IPS DF 4.7 (cell line): ENCODE data around the gene TRIM23.

Experiments
- DNase-seq: peaks from one replicate; pipeline ENCODE4 v3.0.0-alpha.2; 2013; ENCODE audit warnings: low spot score; ENCODE audit errors: extremely low read depth

The TRIM23 gene

DNA sequence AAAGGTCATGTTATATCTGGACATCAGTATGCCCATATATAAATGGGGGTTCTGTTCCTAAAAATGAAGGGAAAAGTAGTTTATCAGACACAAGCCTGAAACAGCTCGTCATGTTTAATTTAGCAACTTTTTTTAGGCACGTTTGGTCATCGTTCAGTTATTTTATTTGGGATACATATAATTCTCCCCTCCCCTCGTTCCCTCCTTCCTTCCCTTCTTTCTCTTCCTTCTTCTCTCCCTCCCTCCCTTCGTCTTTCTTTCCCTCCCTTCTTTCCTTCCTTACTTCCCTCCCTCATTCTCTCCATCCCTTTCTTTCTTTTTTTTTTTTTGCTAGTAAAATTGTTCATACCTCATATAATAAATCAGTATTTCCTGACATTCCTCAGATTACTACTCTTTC is 57.6 kb downstream of the TRIM23 start:
- DNase-seq: no peak

DNA sequence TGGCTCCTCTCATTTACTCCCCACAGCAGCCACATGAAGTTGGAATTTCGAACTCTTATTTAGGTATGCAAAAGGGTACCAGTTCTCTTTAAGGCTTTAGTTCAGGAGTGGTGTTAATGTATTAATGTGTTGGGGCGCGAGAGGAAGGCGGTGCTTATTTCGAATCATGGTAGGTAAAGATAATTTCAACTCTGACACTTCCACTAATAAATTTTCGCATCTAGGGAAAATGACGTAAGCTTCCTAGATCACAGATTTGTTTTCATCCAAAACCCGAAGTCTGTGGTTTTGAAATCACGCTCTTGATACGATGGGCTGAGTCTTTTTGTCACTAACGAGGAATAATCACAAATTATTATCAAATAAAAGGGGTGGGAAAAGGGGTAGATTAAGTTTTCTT is 60.4 kb downstream of the TRIM23 start:
- DNase-seq: no peak

DNA sequence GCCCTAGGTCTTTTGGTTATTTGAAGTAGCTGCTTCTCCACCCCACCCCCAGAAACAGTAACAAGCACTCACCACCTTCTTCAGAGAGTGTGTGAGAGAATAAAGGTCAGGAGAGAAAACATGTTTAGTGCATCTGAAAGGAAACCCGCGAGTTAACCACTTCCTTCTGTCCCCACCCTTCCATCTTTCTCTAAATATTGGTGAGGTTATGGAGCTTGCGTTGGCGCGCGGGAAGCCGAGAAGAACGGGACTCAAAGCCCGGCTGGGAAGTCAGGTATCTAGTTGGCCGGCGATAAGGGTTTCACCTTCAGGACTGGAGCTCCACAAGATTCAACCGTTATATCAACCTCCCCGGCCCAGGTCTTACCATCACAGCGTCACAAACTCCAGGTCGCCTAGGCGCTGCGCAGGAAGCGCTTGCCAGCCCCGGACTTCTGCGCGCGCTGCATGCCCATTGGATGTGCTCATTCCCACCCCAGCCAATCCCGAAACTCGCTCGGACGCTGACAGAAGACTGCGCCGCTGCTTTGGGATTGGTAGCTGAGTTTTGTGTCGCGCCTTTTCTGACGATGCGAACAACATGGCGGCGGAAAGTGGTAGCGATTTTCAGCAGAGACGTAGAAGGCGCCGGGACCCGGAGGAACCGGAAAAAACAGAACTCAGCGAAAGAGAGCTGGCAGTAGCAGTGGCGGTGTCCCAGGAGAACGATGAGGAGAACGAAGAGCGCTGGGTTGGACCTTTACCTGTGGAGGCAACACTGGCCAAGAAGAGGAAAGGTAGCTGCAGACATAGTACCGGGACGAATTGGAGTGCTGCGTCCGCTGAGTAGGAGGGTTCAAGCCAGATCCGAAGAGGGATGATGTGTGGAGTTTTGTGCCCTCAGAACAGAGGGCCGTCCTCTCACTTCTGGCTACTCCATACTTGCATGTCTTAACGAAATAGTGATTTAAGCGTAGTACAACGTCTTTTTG is 61.1 kb downstream of the TRIM23 start, which contains the start of the genes CENPK and PPWD1:
CENPK (minus strand) TSS at position 438 of the 971 bp plus-strand sequence. CDS start 8,261 bp downstream, outside the sequence.
PPWD1 (plus strand) TSS at position 566 of the 971 bp plus-strand sequence; CDS start at position 581, 15 bp downstream.
- peak; percentile 68 for DNase-seq

DNA sequence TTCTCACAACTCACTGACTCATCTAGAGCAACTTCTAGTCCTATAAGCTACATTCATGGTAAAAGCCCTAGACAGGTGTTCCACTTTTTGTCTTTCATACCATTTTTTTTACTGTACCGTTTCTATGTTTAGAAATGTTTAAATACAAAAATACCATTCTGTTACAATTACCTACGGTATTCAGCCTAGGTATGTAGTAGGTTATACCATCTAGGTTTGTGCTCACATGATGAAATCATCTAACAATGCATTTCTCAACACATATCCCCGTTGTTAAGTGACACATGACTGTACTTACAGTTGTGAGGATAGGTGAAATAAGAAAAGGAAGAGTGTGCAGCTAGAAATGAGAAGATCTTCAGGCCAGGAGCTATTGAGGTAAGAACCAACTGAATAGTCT is 67.4 kb downstream of the TRIM23 start:
- DNase-seq: no peak

DNA sequence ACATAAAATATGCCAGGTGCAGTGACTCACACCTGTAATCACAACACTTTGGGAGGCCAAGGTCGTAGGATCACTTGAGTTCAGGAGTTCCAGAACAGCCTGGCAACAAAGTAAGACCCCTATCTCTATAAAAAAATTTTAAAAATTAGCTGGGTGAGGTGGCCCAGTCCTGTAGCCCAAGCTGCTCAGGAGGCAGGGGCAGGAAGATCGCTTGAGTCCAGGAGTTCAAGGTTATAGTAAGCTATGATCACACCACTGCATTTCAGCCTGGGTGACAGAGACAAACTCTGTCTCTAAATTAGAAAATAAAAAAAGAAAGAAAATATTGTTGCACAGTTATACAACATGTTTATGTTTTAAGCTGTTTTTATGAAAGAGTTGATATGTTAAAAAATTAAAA is 68.0 kb downstream of the TRIM23 start:
- DNase-seq: no peak

DNA sequence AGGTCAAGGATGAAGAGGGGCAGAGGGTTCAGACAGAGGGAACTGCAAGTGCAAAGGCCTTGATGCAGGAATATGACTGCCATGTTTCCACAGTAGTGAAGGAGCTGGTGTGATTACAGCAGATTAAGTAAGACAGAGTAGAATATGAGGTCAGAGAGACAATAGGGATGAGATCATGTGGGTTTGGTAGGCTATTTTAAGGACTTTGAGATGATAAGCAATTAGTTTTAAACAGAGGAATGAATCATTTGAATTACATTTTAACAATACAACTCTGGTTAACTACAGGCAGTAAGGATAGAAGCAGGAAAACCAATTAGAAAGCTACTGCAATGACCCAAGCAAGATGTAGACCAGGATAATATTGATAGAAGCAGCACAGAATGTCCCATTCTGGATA is 68.8 kb downstream of the TRIM23 start:
- no peak for DNase-seq

DNA sequence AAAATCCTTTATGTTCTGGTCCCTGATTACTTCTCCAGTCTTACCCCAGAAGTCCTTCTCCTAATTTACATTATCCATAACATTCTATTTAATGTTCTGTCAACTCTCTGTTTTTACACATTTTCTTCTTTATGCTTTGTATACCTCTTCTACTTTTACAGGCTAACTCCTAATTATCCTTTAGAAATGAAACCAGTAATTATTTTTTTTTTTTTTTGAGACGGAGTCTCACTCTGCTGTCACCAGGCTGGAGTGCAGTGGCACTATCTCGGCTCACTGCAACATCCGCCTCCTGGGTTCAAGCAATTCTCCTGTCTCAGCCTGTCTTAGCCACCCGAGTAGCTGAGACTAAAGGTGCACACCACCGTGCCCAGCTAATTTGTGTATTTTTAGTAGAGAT is 70.2 kb downstream of the TRIM23 start:
- no peak for DNase-seq

DNA sequence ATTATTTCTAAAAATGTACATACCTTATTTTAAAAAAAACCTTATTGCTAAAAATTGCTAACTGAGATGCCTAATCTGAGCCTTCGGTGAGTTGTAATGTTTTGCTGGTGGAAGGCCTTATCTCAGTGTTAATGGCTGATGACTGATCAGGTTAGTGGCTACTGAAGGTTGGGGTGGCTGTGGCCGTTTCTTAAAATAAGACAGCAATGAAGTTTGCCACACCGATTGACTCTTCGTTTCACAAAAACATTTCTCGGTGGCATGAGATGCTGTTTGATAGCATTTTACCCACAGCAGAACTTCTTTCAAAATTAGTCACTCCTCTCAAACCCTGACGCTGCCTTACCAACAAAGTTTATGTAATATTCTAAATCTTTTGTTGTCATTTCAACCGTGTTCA is 75.9 kb downstream of the TRIM23 start:
- no peak for DNase-seq

DNA sequence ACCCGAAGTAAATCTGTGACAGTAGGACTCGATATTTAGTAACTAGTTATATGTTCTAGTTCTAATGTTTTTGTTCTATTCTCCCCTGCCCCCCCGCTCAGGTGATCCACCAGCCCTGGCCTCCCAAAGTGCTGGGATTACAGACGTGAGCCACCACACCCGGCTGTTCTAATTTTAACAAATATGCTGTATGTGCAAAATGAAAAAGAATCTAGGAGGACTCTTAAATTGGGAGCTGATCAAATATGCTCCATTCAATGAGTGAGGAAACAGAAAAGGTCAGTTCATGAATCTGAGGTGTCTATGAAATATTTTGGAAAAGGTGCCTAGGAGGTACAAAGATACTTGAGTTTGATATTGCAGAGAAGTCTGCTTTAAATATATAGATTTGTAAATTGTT is 78.0 kb downstream of the TRIM23 start:
- no peak for DNase-seq

DNA sequence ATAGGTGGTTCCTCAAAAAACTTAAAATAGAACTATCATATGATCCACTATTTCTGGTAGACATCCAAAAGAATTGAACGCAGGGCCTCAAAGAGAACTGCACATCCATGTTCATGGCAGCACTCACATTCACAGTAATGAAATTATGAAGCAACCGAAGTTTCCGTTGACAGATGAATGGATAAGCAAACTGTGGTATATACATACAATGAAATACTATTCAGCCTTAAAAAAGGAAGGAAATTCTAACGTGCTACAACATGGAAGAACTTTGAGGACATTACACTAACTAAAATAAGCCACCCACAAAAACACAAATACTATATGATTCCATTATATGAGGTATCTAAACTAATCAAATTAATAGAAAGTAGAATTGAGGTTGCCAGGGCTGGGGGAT is 79.7 kb downstream of the TRIM23 start:
- DNase-seq: no peak

DNA sequence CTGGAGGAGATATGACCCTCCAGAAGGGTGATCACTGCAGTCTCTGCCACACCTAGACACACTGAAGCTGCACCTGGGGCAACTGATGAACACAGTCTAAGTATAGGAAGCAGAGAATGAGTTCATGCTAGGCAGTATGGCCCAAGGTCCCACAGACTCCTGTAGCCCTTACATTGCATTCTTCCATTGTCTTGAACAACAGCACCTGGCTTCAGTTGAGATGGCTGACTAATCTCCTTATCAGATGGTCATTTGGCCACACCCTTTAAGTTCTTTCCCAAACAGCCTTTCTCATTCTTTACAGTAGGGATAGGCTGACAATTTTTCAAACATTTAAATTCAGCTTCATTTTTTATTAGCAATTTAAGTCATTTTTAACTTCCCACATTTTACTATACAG is 84.3 kb downstream of the TRIM23 start:
- DNase-seq: no peak
